Type B pancreatic cell (in vitro differentiated cells): Measurements from ENCODE around the gene ARID4B. TPM values are rescaled to one million over a fixed set of nuclear protein-coding genes. Genes with fewer than 3 reads are reported as not detected.

Experiments used
- DNase-seq: peaks from one replicate; pipeline ENCODE4 v3.0.0; 2021; ENCODE audit warnings: mixed read lengths; ENCODE audit not compliant: unreplicated experiment; ENCODE audit errors: extremely low spot score
- H3K27ac Mint-ChIP-seq: 2 replicates; pipeline ENCODE4 v1.8.0; 2021; ENCODE audit warnings: mild to moderate bottlenecking, mixed read lengths
- H3K27me3 Mint-ChIP-seq: 2 replicates; pipeline ENCODE4 v1.8.0; 2021; ENCODE audit warnings: mixed read lengths
- H3K36me3 Mint-ChIP-seq: 2 replicates; pipeline ENCODE4 v1.8.0; 2021; ENCODE audit warnings: mixed read lengths
- H3K4me1 Mint-ChIP-seq: one replicate; pipeline ENCODE4 v1.8.0; 2021; ENCODE audit warnings: mixed read lengths; ENCODE audit not compliant: unreplicated experiment
- H3K4me3 Mint-ChIP-seq: 2 replicates; pipeline ENCODE4 v1.8.0; 2021; ENCODE audit warnings: mild to moderate bottlenecking, mixed read lengths
- H3K9me3 Mint-ChIP-seq: 2 replicates; pipeline ENCODE4 v1.8.0; 2021; ENCODE audit warnings: mixed read lengths
- microRNA-seq: library from miRNA; unstranded; fragments of <30 nt; microRNA quantifications from one replicate; pipeline ENCODE4, GENCODE V29; 2020
- total RNA-seq: library from RNA; stranded (reverse); gene quantifications from 2 replicates; pipeline ENCODE4 v1.2.1, GENCODE V29; 2021; ENCODE audit warnings: low replicate concordance
- TF ChIP-seq, protein P1 (sequence below): fragments of 200-600 bp; sonication (generic); conservative IDR thresholded peaks from 2 replicates; pipeline ENCODE4 v1.5.0; 2021; ENCODE audit warnings: antibody characterized with exemption, mild to moderate bottlenecking

Gene ARID4B
- total RNA-seq, 1 donor from 2014 or later = 42.4 TPM

DNA sequence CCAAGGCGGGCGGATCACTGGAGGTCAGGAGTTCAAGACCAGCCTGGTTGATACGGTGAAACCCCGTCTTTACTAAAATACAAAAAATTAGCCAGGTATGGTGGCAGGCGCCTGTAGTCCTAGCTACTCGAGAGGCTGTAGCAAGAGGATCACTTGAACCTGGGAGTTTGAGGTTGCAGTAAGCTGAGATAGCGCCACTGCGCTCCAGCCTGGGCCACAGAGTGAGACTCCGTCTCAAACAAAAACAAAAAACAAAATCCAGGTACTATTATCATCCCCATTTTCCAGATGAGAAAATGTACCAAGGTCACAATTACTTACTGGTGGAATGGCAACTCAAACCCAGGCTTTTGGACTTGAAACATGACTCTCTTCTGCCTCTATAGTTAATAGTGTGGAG lies 203.9 kb downstream of the ARID4B start:
- H3K27ac Mint-ChIP-seq = no peak overlapping the region
- no peaks in the 10 kb centered on the region for H3K27me3 Mint-ChIP-seq
- peaks cover 25% of the 10 kb centered on the region for H3K4me1 Mint-ChIP-seq
- peaks cover 17% of the 10 kb centered on the region for H3K36me3 Mint-ChIP-seq
- no peaks in the 10 kb centered on the region for H3K9me3 Mint-ChIP-seq
- H3K4me3 Mint-ChIP-seq = peak overlapping the region; percentile 46
- TF ChIP-seq, protein P1, sequence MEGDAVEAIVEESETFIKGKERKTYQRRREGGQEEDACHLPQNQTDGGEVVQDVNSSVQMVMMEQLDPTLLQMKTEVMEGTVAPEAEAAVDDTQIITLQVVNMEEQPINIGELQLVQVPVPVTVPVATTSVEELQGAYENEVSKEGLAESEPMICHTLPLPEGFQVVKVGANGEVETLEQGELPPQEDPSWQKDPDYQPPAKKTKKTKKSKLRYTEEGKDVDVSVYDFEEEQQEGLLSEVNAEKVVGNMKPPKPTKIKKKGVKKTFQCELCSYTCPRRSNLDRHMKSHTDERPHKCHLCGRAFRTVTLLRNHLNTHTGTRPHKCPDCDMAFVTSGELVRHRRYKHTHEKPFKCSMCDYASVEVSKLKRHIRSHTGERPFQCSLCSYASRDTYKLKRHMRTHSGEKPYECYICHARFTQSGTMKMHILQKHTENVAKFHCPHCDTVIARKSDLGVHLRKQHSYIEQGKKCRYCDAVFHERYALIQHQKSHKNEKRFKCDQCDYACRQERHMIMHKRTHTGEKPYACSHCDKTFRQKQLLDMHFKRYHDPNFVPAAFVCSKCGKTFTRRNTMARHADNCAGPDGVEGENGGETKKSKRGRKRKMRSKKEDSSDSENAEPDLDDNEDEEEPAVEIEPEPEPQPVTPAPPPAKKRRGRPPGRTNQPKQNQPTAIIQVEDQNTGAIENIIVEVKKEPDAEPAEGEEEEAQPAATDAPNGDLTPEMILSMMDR = no peak
- no peak for DNase-seq

DNA sequence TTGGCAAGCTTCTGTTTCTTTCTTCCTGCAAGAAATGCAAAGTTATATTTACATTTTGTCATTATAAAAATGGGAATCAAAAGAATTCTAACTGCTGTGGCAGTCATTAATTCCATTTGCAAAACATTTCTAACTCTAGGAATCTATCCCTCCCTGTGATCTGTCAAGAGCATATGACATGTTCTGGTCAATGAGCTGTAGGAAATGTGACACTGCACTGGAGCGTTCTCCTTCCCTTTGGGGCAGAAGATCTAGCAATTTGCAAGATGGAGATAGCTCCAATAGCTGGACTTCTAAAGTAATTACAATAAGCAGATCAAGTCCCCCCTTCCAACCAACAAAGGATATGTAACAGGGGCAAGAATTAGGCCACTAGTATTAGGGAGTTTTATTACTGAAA lies 205.6 kb downstream of the ARID4B start:
- no peaks in the 10 kb centered on the region for H3K9me3 Mint-ChIP-seq

More for the DNA sequence above, 205.6 kb downstream of the ARID4B start:
- TF ChIP-seq, protein P1 = no peak
- Mint-ChIP-seq H3K27me3 (no peaks in the 10 kb centered on the region), H3K4me1 (peaks cover 21% of the 10 kb centered on the region), H3K4me3 (no peak overlapping the region), H3K36me3 (peaks cover 29% of the 10 kb centered on the region), H3K27ac (no peak overlapping the region)
- no peak for DNase-seq

Small RNA genes lying within 50 kb of the gene (microRNA-seq; reads per million reads assigned to microRNA genes)
- gene MIR4753 = not detected

Other genes with a start within 250 kb of the ARID4B start
- gene TOMM20, start 199.3 kb downstream of the ARID4B start, total RNA-seq = 113 and 119 TPM in 2 replicates
- gene RBM34, start 166.9 kb downstream of the ARID4B start, total RNA-seq = 74.9 and 83.5 TPM in 2 replicates
- 33.9 and 45.5 TPM in 2 replicates for gene GGPS1, start 391 bp upstream of the ARID4B start, total RNA-seq
- gene TBCE, start 39.2 kb upstream of the ARID4B start, total RNA-seq = 25.2 and 30.3 TPM in 2 replicates
- gene B3GALNT2, start 176.3 kb upstream of the ARID4B start, total RNA-seq = 24.5 and 31.3 TPM in 2 replicates